Large intestine (tissue), 3 donors: Measurements from ENCODE around the gene GCN1. TPM values are rescaled to one million over a fixed set of nuclear protein-coding genes. Genes with fewer than 3 reads are reported as not detected.

Source experiments
- DNase-seq, 2 donors: peaks; one replicate each; pipeline versions ENCODE4 v3.0.0 to v3.0.0-alpha.2; 2013
- H3K27ac ChIP-seq: one replicate; pipeline ENCODE4 v1.5.1; 2013; ENCODE audit warnings: low read length
- H3K27me3 ChIP-seq: 2 replicates; pipeline ENCODE4 v1.6.1; 2013; ENCODE audit warnings: low read length; ENCODE audit not compliant: control insufficient read depth, insufficient read depth
- H3K36me3 ChIP-seq: 2 replicates; pipeline ENCODE4 v1.6.1; 2013; ENCODE audit warnings: low read length; ENCODE audit not compliant: control insufficient read depth, insufficient read depth
- H3K4me1 ChIP-seq: one replicate; pipeline ENCODE4 v1.6.1; 2013; ENCODE audit warnings: low read length; ENCODE audit not compliant: control insufficient read depth, insufficient read depth
- H3K4me3 ChIP-seq: one replicate; pipeline ENCODE4 v1.5.1; 2013; ENCODE audit warnings: low read length
- H3K9me3 ChIP-seq: one replicate; pipeline ENCODE4 v1.6.1; 2013; ENCODE audit warnings: mild to moderate bottlenecking, low read depth, low read length, moderate library complexity; ENCODE audit not compliant: control insufficient read depth
- WGBS: methylation state at CpG from one replicate; pipeline ENCODE4 v1.1.5; 2013; ENCODE audit warnings: low lambda C conversion rate; ENCODE audit not compliant: insufficient coverage; 5-methylcytosine and 5-hydroxymethylcytosine counted together
- polyA plus RNA-seq: library from polyadenylated mRNA; unstranded; fragments of 120-200 nt; gene quantifications from one replicate; pipeline ENCODE4 v1.2.1, GENCODE V29; 2013

Gene GCN1
- polyA plus RNA-seq, 1 donor, result 51.0 TPM

- H3K4me3 ChIP-seq, result no peak overlapping the region
- no peaks in the 10 kb centered on the region for H3K36me3 ChIP-seq
- H3K27ac ChIP-seq, result no peak overlapping the region
- DNase-seq, result no peak
- no peaks in the 10 kb centered on the region for H3K9me3 ChIP-seq
- no peaks in the 10 kb centered on the region for H3K27me3 ChIP-seq
- 69% methylated on average over 2 of the region's 6 CpGs for WGBS
- peaks cover 6% of the 10 kb centered on the region for H3K4me1 ChIP-seq
Measured at GRCh38 chr12:120085920-120086645, 108.4 kb downstream of the GCN1 start.

GRCh38 chr12:120081641-120082040 lies 112.9 kb downstream of the GCN1 start:
- DNase-seq, result no peak
- Histone ChIP-seq H3K4me1 (no peaks in the 10 kb centered on the region), H3K9me3 (no peaks in the 10 kb centered on the region), H3K36me3 (no peaks in the 10 kb centered on the region), H3K27ac (no peak overlapping the region), H3K27me3 (no peaks in the 10 kb centered on the region), H3K4me3 (no peak overlapping the region)
- 90% methylated on average over 2 of the region's 2 CpGs for WGBS

DNA sequence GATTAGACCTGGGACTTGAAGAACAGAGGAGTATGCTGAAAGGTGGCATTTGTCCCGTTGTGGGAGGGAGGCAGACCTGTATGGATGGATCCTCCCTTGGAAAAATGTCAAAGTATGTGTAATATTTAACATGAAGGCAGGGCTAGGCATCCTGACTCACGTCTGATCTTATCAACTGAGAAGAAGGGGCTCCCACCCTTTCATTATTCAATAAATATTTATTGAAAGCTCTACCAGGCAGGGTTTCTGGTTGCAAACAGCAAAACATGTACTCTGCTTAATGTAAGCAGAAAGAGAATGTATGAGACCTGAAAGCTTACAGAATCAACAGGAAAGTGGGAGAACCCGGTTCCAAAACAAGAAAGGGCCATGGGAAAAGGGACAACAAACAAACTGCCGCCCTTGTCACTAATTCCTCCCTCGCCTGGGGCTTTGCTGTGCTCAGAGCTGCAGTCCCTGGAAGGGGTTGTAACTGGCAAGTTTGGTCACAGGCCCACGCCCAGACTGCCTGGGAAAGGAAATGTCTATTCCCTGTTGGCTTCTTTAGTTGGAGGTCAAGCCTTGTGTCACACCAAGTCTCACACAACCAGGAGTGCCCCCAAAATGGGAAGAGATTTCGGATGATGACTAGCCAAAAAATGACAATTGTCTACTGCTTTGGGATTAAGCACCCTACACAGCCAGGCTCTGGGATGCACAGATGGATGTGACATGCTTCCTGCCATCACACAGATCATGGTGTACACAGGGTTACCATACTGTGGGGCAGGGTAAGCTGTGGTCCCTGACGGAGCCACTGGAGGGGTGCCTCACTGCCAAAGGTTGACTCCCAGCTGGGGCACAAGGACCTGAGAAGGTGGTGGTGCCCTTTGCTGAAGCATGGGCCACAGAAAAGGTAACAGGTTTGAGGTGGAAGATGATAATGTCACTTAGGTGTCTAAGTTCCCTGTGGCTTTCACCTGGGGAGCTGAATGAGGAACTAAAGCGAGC lies 114.8 kb downstream of the GCN1 start:
- Histone ChIP-seq H3K27ac (no peak overlapping the region), H3K36me3 (no peaks in the 10 kb centered on the region)

DNA sequence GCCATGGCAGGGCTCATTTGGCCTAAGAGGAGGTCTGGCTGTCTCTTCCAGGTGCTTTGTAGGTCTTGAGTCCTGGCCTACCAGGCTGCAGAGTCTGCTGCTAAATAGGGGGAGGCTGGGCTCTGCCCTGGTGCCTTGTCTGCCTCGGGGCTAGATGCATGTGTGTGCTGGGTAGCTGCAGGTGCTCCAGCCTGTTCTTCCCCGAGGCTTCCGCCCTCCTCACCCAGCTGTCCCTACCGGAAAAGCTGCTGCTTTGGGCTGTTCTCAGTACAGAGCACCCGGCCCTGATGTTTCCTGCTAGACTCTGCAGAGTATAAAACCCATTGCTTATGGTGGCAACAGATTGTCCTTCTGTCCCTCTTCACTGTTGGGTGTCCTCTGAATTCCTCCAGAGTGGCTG lies 115.6 kb downstream of the GCN1 start:
- WGBS, result no CpG with 5 or more reads among the region's 5 CpGs
- Histone ChIP-seq H3K27me3 (no peaks in the 10 kb centered on the region), H3K27ac (no peak overlapping the region), H3K4me1 (no peaks in the 10 kb centered on the region), H3K9me3 (no peaks in the 10 kb centered on the region), H3K36me3 (no peaks in the 10 kb centered on the region), H3K4me3 (no peak overlapping the region)
- DNase-seq, result no peak

More for the DNA sequence above, 114.8 kb downstream of the GCN1 start:
- H3K27me3 ChIP-seq, result no peaks in the 10 kb centered on the region
- no peaks in the 10 kb centered on the region for H3K4me1 ChIP-seq
- DNase-seq, result no peak
- H3K9me3 ChIP-seq, result no peaks in the 10 kb centered on the region
- H3K4me3 ChIP-seq, result no peak overlapping the region
- WGBS, result no CpG with 5 or more reads among the region's 9 CpGs

- Histone ChIP-seq H3K27me3 (no peaks in the 10 kb centered on the region), H3K27ac (no peak overlapping the region), H3K36me3 (no peaks in the 10 kb centered on the region), H3K9me3 (no peaks in the 10 kb centered on the region), H3K4me1 (no peaks in the 10 kb centered on the region), H3K4me3 (no peak overlapping the region)
- no peak for DNase-seq
- WGBS, result no CpG with 5 or more reads among the region's 6 CpGs
Measured at GRCh38 chr12:120077260-120077659, 117.3 kb downstream of the GCN1 start.

Other genes starting within 250 kb of the GCN1 start
- gene BICDL1, start 205.5 kb downstream of the GCN1 start, polyA plus RNA-seq, result 14.9 TPM
- gene RAB35, start 78.0 kb downstream of the GCN1 start, polyA plus RNA-seq, result 29.4 TPM
- gene RPLP0, start 6.4 kb upstream of the GCN1 start, polyA plus RNA-seq, result 3,198 TPM
- 118 TPM for gene PXN, start 71.0 kb upstream of the GCN1 start, polyA plus RNA-seq
- gene RNU4-2, start 97.2 kb upstream of the GCN1 start, polyA plus RNA-seq, result not detected
- not detected for gene RNU4-1, start 98.5 kb upstream of the GCN1 start, polyA plus RNA-seq
- gene SIRT4, start 107.6 kb upstream of the GCN1 start, polyA plus RNA-seq, result 3.2 TPM
- gene PLA2G1B, start 133.1 kb upstream of the GCN1 start, polyA plus RNA-seq, result 0.79 TPM
- gene MSI1, start 174.4 kb upstream of the GCN1 start, polyA plus RNA-seq, result 8.2 TPM
- 402 TPM for gene COX6A1, start 243.4 kb upstream of the GCN1 start, polyA plus RNA-seq